Measurements from ENCODE around the gene CCL7.

CCL7 gene

DNA sequence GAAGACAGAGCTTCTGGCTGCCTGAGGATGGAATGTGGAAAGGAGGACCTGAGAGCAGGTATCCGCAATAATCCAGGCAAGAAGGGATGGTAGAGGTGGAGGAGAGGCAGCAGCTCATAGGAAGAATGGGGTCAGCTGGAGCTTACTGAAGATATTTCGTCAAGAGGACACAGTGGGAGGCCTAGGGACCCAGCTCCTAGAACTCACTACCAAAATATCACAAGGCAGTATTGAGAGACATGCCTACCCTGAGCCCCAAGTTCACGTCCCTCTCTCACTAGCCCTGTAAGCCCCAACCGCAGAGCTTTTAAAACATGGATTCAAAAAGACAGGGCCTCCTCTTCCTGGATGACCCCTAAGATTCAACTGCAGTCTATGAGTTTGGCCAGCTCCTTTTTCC, 35.0 kb downstream of the CCL7 start:
- Histone ChIP-seq H3K4me1 (ENCODE audit: control insufficient read depth in 1 of 2, insufficient read depth in 1 of 2, low read depth in 1 of 2, low read length in 1 of 2) (peaks cover 8 to 11% of the 10 kb centered on the region in 2 experiments), H3K9me3 (no peaks in the 10 kb centered on the region), H3K27me3 (no peaks in the 10 kb centered on the region), H3K36me3 (no peaks in the 10 kb centered on the region), H3K27ac (no peak overlapping the region), H3K4me3 (ENCODE audit: low read depth in 1 of 2, low read length in 1 of 2) (no peak overlapping the region)
- TF ChIP-seq, protein P1, sequence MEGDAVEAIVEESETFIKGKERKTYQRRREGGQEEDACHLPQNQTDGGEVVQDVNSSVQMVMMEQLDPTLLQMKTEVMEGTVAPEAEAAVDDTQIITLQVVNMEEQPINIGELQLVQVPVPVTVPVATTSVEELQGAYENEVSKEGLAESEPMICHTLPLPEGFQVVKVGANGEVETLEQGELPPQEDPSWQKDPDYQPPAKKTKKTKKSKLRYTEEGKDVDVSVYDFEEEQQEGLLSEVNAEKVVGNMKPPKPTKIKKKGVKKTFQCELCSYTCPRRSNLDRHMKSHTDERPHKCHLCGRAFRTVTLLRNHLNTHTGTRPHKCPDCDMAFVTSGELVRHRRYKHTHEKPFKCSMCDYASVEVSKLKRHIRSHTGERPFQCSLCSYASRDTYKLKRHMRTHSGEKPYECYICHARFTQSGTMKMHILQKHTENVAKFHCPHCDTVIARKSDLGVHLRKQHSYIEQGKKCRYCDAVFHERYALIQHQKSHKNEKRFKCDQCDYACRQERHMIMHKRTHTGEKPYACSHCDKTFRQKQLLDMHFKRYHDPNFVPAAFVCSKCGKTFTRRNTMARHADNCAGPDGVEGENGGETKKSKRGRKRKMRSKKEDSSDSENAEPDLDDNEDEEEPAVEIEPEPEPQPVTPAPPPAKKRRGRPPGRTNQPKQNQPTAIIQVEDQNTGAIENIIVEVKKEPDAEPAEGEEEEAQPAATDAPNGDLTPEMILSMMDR (IDR thresholded peaks at IDR 0.05): no peak

DNA sequence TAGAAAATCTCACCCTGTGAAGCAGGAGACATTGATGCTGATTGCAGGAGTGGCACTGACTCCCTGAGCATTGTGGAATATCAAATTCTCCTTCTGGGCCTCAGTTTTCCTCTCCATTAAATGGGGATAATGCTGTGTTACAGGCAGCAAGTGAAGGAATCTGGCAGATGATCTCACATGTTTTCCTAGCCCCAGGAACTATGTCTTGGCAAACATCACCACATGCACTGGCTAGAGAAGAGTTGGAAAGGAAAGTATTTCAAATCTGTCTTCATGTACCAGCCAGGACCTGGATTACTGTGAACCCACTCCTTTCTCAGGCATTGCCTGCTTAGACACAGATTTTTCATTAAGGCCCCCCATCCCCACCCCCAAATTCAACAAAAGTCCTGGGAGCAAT, 35.6 kb downstream of the CCL7 start:
- Histone ChIP-seq H3K4me3 (ENCODE audit: low read depth in 1 of 2, low read length in 1 of 2) (no peak overlapping the region), H3K4me1 (ENCODE audit: control insufficient read depth in 1 of 2, insufficient read depth in 1 of 2, low read depth in 1 of 2, low read length in 1 of 2) (peaks cover 8 to 11% of the 10 kb centered on the region in 2 experiments), H3K27me3 (no peaks in the 10 kb centered on the region), H3K9me3 (no peaks in the 10 kb centered on the region), H3K36me3 (no peaks in the 10 kb centered on the region), H3K27ac (no peak overlapping the region)
- TF ChIP-seq, protein P1 (IDR thresholded peaks at IDR 0.05): no peak

DNA sequence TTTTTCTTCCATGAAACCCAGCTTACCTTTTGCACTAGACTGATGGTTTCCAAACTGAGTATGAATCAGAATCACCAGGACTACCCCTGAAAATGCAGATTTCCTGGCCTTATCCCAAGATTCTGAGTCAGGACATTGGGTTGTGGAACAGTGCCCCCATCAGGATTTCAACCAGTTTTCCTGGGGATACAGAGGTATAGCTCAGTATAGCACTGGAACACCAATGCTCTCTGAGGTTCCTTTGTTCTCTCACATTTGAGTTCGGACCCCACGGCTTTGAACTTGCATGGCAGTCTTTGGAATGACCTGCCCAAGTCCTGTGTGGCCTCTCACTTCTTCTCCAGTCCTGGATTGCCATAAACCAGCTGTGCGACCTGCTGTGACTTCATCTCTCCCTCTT, 36.4 kb downstream of the CCL7 start:
- Histone ChIP-seq H3K4me3 (ENCODE audit: low read depth in 1 of 2, low read length in 1 of 2) (no peak overlapping the region), H3K36me3 (no peaks in the 10 kb centered on the region), H3K27ac (no peak overlapping the region), H3K4me1 (ENCODE audit: control insufficient read depth in 1 of 2, insufficient read depth in 1 of 2, low read depth in 1 of 2, low read length in 1 of 2) (peaks cover 8 to 11% of the 10 kb centered on the region in 2 experiments), H3K27me3 (no peaks in the 10 kb centered on the region), H3K9me3 (no peaks in the 10 kb centered on the region)
- TF ChIP-seq, protein P1 (IDR thresholded peaks at IDR 0.05): no peak

DNA sequence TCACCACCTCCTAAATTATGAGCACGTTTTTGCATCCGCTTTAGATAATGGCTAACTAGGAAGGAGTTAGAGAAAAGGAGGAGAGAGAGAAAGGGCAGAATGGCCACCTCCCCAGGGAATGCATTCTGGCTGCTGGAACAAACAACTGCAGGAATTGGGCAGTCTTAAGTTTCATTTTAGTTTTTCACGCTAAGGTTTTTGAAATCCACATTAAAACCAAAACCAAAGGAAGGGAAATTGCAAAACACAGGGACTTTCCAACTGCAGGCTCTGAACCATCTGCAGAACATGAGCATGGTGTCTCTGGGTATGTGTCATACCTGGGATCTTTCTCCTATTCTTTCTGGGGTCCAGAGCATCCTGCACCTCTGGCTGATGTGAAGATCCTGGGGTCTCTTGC, 37.1 kb downstream of the CCL7 start:
- Histone ChIP-seq H3K9me3 (no peaks in the 10 kb centered on the region), H3K27me3 (no peaks in the 10 kb centered on the region), H3K4me3 (ENCODE audit: low read depth in 1 of 2, low read length in 1 of 2) (no peak overlapping the region), H3K36me3 (no peaks in the 10 kb centered on the region), H3K27ac (no peak overlapping the region), H3K4me1 (ENCODE audit: control insufficient read depth in 1 of 2, insufficient read depth in 1 of 2, low read depth in 1 of 2, low read length in 1 of 2) (peaks cover 8 to 11% of the 10 kb centered on the region in 2 experiments)
- TF ChIP-seq, protein P1 (IDR thresholded peaks at IDR 0.05): no peak

DNA sequence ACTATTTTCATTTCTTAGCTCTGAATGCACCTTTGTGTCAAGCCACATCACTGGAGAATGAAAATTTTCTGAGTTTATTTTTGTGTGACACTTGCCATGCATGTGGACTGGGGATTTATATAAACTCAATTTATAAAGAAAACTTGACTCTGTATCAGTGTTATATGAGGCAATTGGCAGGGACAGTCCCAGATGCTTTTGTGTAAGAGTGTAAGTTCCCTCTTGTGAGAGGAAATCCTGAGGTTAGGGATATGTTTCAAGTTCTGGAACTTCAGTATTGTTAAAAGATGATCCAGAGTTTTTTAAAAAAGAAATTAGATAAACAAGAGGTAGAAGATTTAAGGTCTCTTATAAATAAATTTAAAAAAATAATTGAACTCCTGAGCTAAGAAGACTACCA, 38.4 kb downstream of the CCL7 start:
- Histone ChIP-seq H3K4me1 (ENCODE audit: control insufficient read depth in 1 of 2, insufficient read depth in 1 of 2, low read depth in 1 of 2, low read length in 1 of 2) (peaks cover 8 to 11% of the 10 kb centered on the region in 2 experiments), H3K36me3 (no peaks in the 10 kb centered on the region), H3K9me3 (no peaks in the 10 kb centered on the region), H3K27me3 (no peaks in the 10 kb centered on the region), H3K27ac (no peak overlapping the region), H3K4me3 (ENCODE audit: low read depth in 1 of 2, low read length in 1 of 2) (no peak overlapping the region)
- TF ChIP-seq, protein P1 (IDR thresholded peaks at IDR 0.05): no peak

DNA sequence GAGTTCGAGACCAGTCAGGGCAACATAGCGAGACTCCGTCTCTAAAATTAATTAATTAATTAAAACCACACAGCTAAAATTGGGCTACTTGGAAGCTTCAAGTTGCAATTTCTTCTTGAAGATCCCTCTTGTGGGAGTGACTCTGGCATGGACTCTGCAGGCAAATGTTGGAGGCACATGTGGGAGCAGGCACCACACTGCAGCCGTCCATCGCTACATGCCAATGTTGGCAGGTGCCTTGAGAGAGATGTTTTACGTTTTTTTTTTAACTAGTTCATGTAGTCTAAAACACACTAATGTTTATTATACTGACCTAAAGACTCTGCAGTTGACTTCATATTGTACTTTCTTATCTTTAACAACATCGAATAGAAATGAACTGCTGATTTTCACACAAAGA, 41.3 kb downstream of the CCL7 start:
- TF ChIP-seq, protein P1 (IDR thresholded peaks at IDR 0.05): no peak
- Histone ChIP-seq H3K4me3 (ENCODE audit: low read depth in 1 of 2, low read length in 1 of 2) (no peak overlapping the region), H3K27me3 (no peaks in the 10 kb centered on the region), H3K4me1 (ENCODE audit: control insufficient read depth in 1 of 2, insufficient read depth in 1 of 2, low read depth in 1 of 2, low read length in 1 of 2) (peaks cover 18 to 27% of the 10 kb centered on the region in 2 experiments), H3K36me3 (no peaks in the 10 kb centered on the region), H3K27ac (no peak overlapping the region), H3K9me3 (no peaks in the 10 kb centered on the region)
